Measurements from ENCODE around the gene KIAA1328. TPM values are rescaled to one million over a fixed set of nuclear protein-coding genes. Genes with fewer than 3 reads are reported as not detected.

The KIAA1328 gene
- 1.2 to 1.7 TPM (median 1.7 TPM) in 5 replicates for total RNA-seq (2022; extraction: Qiagen RNA extraction; ENCODE audit: low read depth)

GRCh38 chr18:36828630-36829361 lies at the start of gene KIAA1328, which contains the start of gene TPGS2:
Gene KIAA1328, plus strand, starts transcription at chr18:36829127. Its CDS starts 12 bp downstream, at chr18:36829139.
Gene TPGS2, minus strand, starts transcription at chr18:36829002. Its CDS starts 235 bp downstream, at chr18:36828767.

Other genes starting within 250 kb of the KIAA1328 start
- 87.8 to 96.6 TPM (median 90.1 TPM) in 5 replicates for gene TPGS2, start 125 bp upstream of the KIAA1328 start, total RNA-seq (2022; extraction: Qiagen RNA extraction; ENCODE audit: low read depth)

Measured in A549 treated with RU486 at 1 μM for 4 hours (cell line).